Measurements from ENCODE around the gene EML6.

The EML6 gene

GRCh38 chr2:54889053-54889452 is 165.6 kb downstream of the EML6 start:
- DNase-seq, result no peak

- no peak for DNase-seq
Measured at GRCh38 chr2:54891909-54892308, 168.4 kb downstream of the EML6 start.

GRCh38 chr2:54894467-54894866 is 171.0 kb downstream of the EML6 start:
- no peak for DNase-seq

GRCh38 chr2:54895730-54896129 is 172.3 kb downstream of the EML6 start:
- DNase-seq, result peak; percentile 63

GRCh38 chr2:54897420-54898310 is 174.2 kb downstream of the EML6 start:
- no peak for DNase-seq

- DNase-seq, result no peak
Measured at GRCh38 chr2:54898456-54899226, 175.2 kb downstream of the EML6 start.

- DNase-seq, result peak; percentile 72
Measured at GRCh38 chr2:54899576-54900200, 176.2 kb downstream of the EML6 start.

GRCh38 chr2:54901224-54901986 is 177.9 kb downstream of the EML6 start:
- no peak for DNase-seq

- no peak for DNase-seq
Measured at GRCh38 chr2:54902763-54903162, 179.3 kb downstream of the EML6 start.

- DNase-seq, result peak; percentile 100
Measured at GRCh38 chr2:54903736-54904554, 180.5 kb downstream of the EML6 start.

GRCh38 chr2:54904836-54905235 is 181.4 kb downstream of the EML6 start:
- DNase-seq, result no peak

GRCh38 chr2:54906716-54907115 is 183.3 kb downstream of the EML6 start:
- DNase-seq, result no peak

GRCh38 chr2:54907663-54908062 is 184.2 kb downstream of the EML6 start:
- DNase-seq, result no peak

- no peak for DNase-seq
Measured at GRCh38 chr2:54908591-54908990, 185.1 kb downstream of the EML6 start.

- peak; percentile 68 for DNase-seq
Measured at GRCh38 chr2:54909001-54909400, 185.5 kb downstream of the EML6 start.

- no peak for DNase-seq
Measured at GRCh38 chr2:54912305-54912704, 188.8 kb downstream of the EML6 start.

- DNase-seq, result no peak
Measured at GRCh38 chr2:54912893-54913292, 189.4 kb downstream of the EML6 start.

- DNase-seq, result no peak
Measured at GRCh38 chr2:54914637-54915036, 191.2 kb downstream of the EML6 start.

- no peak for DNase-seq
Measured at GRCh38 chr2:54915101-54915500, 191.6 kb downstream of the EML6 start.

- DNase-seq, result no peak
Measured at GRCh38 chr2:54916637-54917036, 193.2 kb downstream of the EML6 start.

GRCh38 chr2:54918647-54919280 is 195.3 kb downstream of the EML6 start:
- DNase-seq, result no peak
